GM12878 (cell line): ENCODE measurements around the gene ALOX12.

Experiments used
- CTCF ChIP-seq, 3 experiments: IDR thresholded peaks in 2 of 3; conservative IDR thresholded peaks in 1 of 3; 2 replicates each; pipeline ENCODE4 v1.5.1; 2011; ENCODE audit warnings: low read depth in 3 of 3, low read length in 3 of 3, mild to moderate bottlenecking in 3 of 3, control low read depth in 2 of 3, moderate library complexity in 2 of 3, inconsistent platforms in 1 of 3, mixed read lengths in 1 of 3; ENCODE audit not compliant: control insufficient read depth in 2 of 3, insufficient read depth in 1 of 3; ENCODE audit errors: extremely low read depth in 1 of 3
- FOS ChIP-seq: IDR thresholded peaks from 3 replicates; pipeline ENCODE4 v1.6.1; 2011; ENCODE audit warnings: borderline replicate concordance; ENCODE audit not compliant: insufficient read length; ENCODE audit errors: extremely low read depth
- NFIC ChIP-seq: IDR thresholded peaks from 2 replicates; pipeline ENCODE4 v1.6.1; 2012; ENCODE audit warnings: low read depth, mild to moderate bottlenecking, inconsistent platforms, low read length, moderate library complexity
- RAD51 ChIP-seq: fragments of 450-650 bp; IDR thresholded peaks from 2 replicates; pipeline ENCODE4 v1.6.1; 2016; ENCODE audit warnings: moderate library complexity, mild to moderate bottlenecking, inconsistent platforms
- USF1 ChIP-seq: IDR thresholded peaks from 2 replicates; pipeline ENCODE4 v1.6.1; 2011; ENCODE audit warnings: borderline replicate concordance, low read depth, mild to moderate bottlenecking, moderate library complexity, mixed read lengths, low read length; ENCODE audit not compliant: insufficient read depth; ENCODE audit errors: extremely low read length

- TF ChIP-seq FOS (no peak), USF1 (no peak), RAD51 (no peak), NFIC (no peak), CTCF (IDR thresholded peaks at IDR 0.05 in 2 of 3, conservative IDR thresholded peaks at IDR 0.05 in 1 of 3; ENCODE audit: control insufficient read depth in 2 of 3, extremely low read depth in 1 of 3, insufficient read depth in 1 of 3, low read depth in 3 of 3, low read length in 3 of 3) (no peak)
Measured at GRCh38 chr17:6985266-6985665, 10.6 kb upstream of the ALOX12 start.
